K562 (cell line): Measurements from ENCODE around the gene CDH5. TPM values are rescaled to one million over a fixed set of nuclear protein-coding genes. Genes with fewer than 3 reads are reported as not detected.

Source experiments
- ATAC-seq: fragments of 200-7000 bp; cut with Tn5 transposase; 3 replicates; pipeline ENCODE4 v1.9.1; 2020; ENCODE audit warnings: moderate library complexity
- BruUV-seq: library from RNA; stranded (reverse); fragments of 400-500 nt; replicated peaks from 2 replicates; lab custom pipeline; 2021; lab: Mats Ljungman, UMichigan
- CTCF ChIA-PET: fragments of 300-600 bp; formaldehyde crosslinking; extraction: SDS; loops from one replicate; lab custom pipeline; 2021; ENCODE audit warnings: low intra/inter-chr PET ratio; lab: Yijun Ruan, JAX
- POLR2A ChIA-PET: fragments of 300-600, 350-650 bp; sonication (Branson Sonifier 250); formaldehyde crosslinking; extraction: SDS; loops from one replicate; lab custom pipeline; 2021; ENCODE audit warnings: antibody characterized with exemption, inconsistent platforms; lab: Yijun Ruan, JAX
- DNase-seq, 4 experiments: peaks; one replicate each; pipeline versions ENCODE4 v3.0.0 to v3.0.0-alpha.2; 2011 to 2018; ENCODE audit warnings: low spot score in 3 of 4, mixed read lengths in 3 of 4; ENCODE audit errors: extremely low read depth in 1 of 4
- FAIRE-seq: peaks from 2 replicates; lab custom pipeline; 2011; peaks lifted over from hg19 to GRCh38; lab: Jason Lieb, UNC
- H2AFZ ChIP-seq: 2 replicates; pipeline ENCODE4 v1.6.0; 2011; ENCODE audit warnings: low read depth, low read length, control low read depth, inconsistent platforms
- H3K27ac ChIP-seq: fragments of 200-600 bp; 3 replicates; pipeline ENCODE4 v1.8.0; 2011; ENCODE audit warnings: low read depth, mild to moderate bottlenecking, control low read depth, inconsistent platforms, low read length, moderate library complexity, mixed read lengths; ENCODE audit errors: extremely low read depth
- H3K27me3 ChIP-seq, 2 experiments: fragments of 300-600 bp in 1 of 2; 2 replicates in 1 of 2; 3 replicates in 1 of 2; pipeline versions ENCODE4 v1.6.0 to v1.8.0; 2011; ENCODE audit warnings: inconsistent platforms in 2 of 2, low read length in 2 of 2, mild to moderate bottlenecking in 1 of 2, mixed read lengths in 1 of 2, moderate library complexity in 1 of 2; ENCODE audit not compliant: control insufficient read depth in 2 of 2, insufficient read depth in 2 of 2
- H3K36me3 ChIP-seq: fragments of 300-600 bp; 3 replicates; pipeline ENCODE4 v1.8.0; 2011; ENCODE audit warnings: mild to moderate bottlenecking, low read length, inconsistent platforms; ENCODE audit not compliant: control insufficient read depth, insufficient read depth
- H3K4me1 ChIP-seq, 2 experiments: fragments of 200-600 bp in 1 of 2; replicated peaks in 1 of 2; 2 replicates in 1 of 2; 3 replicates in 1 of 2; pipeline versions ENCODE4 v1.5.1 to v1.8.0; 2011; ENCODE audit warnings: inconsistent platforms in 2 of 2, low read length in 2 of 2, mild to moderate bottlenecking in 1 of 2, mixed read lengths in 1 of 2, moderate library complexity in 1 of 2; ENCODE audit not compliant: control insufficient read depth in 2 of 2, insufficient read depth in 2 of 2
- H3K4me2 ChIP-seq: 2 replicates; pipeline ENCODE4 v1.6.1; 2011; ENCODE audit warnings: low read length, control low read depth, inconsistent platforms, mixed read lengths; ENCODE audit not compliant: insufficient read depth
- H3K4me3 ChIP-seq: fragments of 200-600 bp; sonication (generic), shearing (Covaris generic); 2 replicates; pipeline ENCODE4 v1.5.1; 2016; ENCODE audit warnings: control low read depth, inconsistent platforms
- H3K79me2 ChIP-seq: fragments of 200-600 bp; 3 replicates; pipeline ENCODE4 v1.8.0; 2011; ENCODE audit warnings: low read length, inconsistent platforms; ENCODE audit not compliant: control insufficient read depth, insufficient read depth
- H3K9ac ChIP-seq, 2 experiments: 2 replicates each; pipeline versions ENCODE4 v1.6.0 to v1.6.1; 2011; ENCODE audit warnings: low read depth in 2 of 2, low read length in 2 of 2, control low read depth in 1 of 2, inconsistent platforms in 1 of 2, mild to moderate bottlenecking in 1 of 2, mixed read lengths in 1 of 2; ENCODE audit not compliant: insufficient read depth in 1 of 2
- H3K9me1 ChIP-seq: one replicate; pipeline ENCODE4 v1.6.0; 2011; ENCODE audit warnings: inconsistent platforms, mild to moderate bottlenecking, low read length, moderate library complexity; ENCODE audit not compliant: control insufficient read depth, insufficient read depth
- H3K9me3 ChIP-seq: replicated peaks from 2 replicates; pipeline ENCODE4 v1.5.1; 2011; ENCODE audit warnings: low read depth, low read length, inconsistent platforms; ENCODE audit not compliant: control insufficient read depth, insufficient read depth
- H4K20me1 ChIP-seq: replicated peaks from 2 replicates; pipeline ENCODE4 v1.6.1; 2011; ENCODE audit warnings: low read length, inconsistent platforms, mixed read lengths; ENCODE audit not compliant: control insufficient read depth, insufficient read depth
- GTF2B ChIP-seq: IDR thresholded peaks from 2 replicates; pipeline ENCODE4 v1.6.1; 2011; ENCODE audit not compliant: insufficient read length; ENCODE audit errors: extremely low read depth
- HBP1 ChIP-seq: fragments of 450-650 bp; formaldehyde crosslinking; IDR thresholded peaks from 2 replicates; pipeline ENCODE4 v1.4.0; 2022; ENCODE audit warnings: missing genetic modification characterization
- KLF10 ChIP-seq: fragments of 250-450 bp; sonication (Bioruptor Pico); IDR thresholded peaks from 2 replicates; pipeline ENCODE4 v1.6.1; 2021; ENCODE audit warnings: matching md5 sums
- MYBL2 ChIP-seq, 2 experiments: fragments of 450-650 bp in 1 of 2; sonication (generic) in 1 of 2; formaldehyde crosslinking in 1 of 2; IDR thresholded peaks; 2 replicates each; pipeline versions ENCODE4 v1.6.1 to v1.8.1; 2017 to 2022; ENCODE audit warnings: borderline replicate concordance in 1 of 2, inconsistent platforms in 1 of 2, low read depth in 1 of 2, mild to moderate bottlenecking in 1 of 2, missing genetic modification reagents in 1 of 2, moderate library complexity in 1 of 2
- PHF8 ChIP-seq: fragments of 200-600 bp; sonication (generic); IDR thresholded peaks from 2 replicates; pipeline ENCODE4 v1.6.1; 2012; ENCODE audit warnings: mixed run types, mild to moderate bottlenecking, inconsistent platforms, low read length, moderate library complexity, borderline replicate concordance
- POLR2G ChIP-seq: fragments of 200-400 bp; formaldehyde crosslinking; IDR thresholded peaks from 2 replicates; pipeline ENCODE4 v1.6.1; 2017; ENCODE audit warnings: low read depth, mild to moderate bottlenecking, antibody characterized with exemption, low read length, moderate library complexity
- TCF3 ChIP-seq: sonication (generic); formaldehyde crosslinking; IDR thresholded peaks from 2 replicates; pipeline ENCODE4 v1.4.0; 2020; ENCODE audit warnings: mild to moderate bottlenecking, missing genetic modification reagents
- TCF7 ChIP-seq: sonication (generic); IDR thresholded peaks from 2 replicates; pipeline ENCODE4 v1.6.1; 2016; ENCODE audit warnings: antibody characterized with exemption, borderline replicate concordance
- WGBS: fragments of 100-300 bp; shearing (Covaris generic); methylation state at CpG from one replicate; pipeline ENCODE4 v1.1.6; 2016; ENCODE audit warnings: low coverage, mixed read lengths; ENCODE audit not compliant: insufficient coverage; ENCODE audit errors: missing lambda C conversion rate; 5-methylcytosine and 5-hydroxymethylcytosine counted together
- in situ Hi-C: fragments of 300-500 bp; cut with MboI; formaldehyde crosslinking; loops from 4 replicates; pipeline ENCODE4 v1.15.0; 2018; ENCODE audit warnings: inconsistent platforms, mixed read lengths
- intact Hi-C: fragments of 100-400 bp; cut with micrococcal nuclease; formaldehyde crosslinking; loops from 2 replicates; pipeline ENCODE4 v1.14.2; 2022
- polyA plus RNA-seq, 8 experiments: library from polyadenylated mRNA; depleted of rRNA in 4 of 8; stranded (reverse) in 5 of 8; unstranded in 3 of 8; fragments of >200 nt; fragmentation: Nextera tagmentation in 2 of 8; fragmentation: Illumina TruSeq in 1 of 8; extraction: Ambion mirVana in 2 of 8; extraction: Trizol in 1 of 8; gene quantifications; 2 replicates each; pipeline versions ENCODE4 v1.2.1 to v1.2.3, GENCODE V29; 2011 to 2014; ENCODE audit warnings: inconsistent platforms in 1 of 8, missing spikeins in 1 of 8
- total RNA-seq, 7 experiments: library from RNA; depleted of rRNA in 6 of 7; stranded (reverse); fragments of >200 nt in 6 of 7; fragmentation: Illumina TruSeq in 2 of 7; extraction: Trizol in 2 of 7; gene quantifications; 2 replicates each; pipeline versions ENCODE4 v1.2.1 to v1.2.3, GENCODE V29; 2011 to 2021; ENCODE audit warnings: low replicate concordance in 1 of 7
- TF ChIP-seq, protein P1 (sequence below), 2 experiments: fragments of 450-650 bp; IDR thresholded peaks; 2 replicates each; pipeline ENCODE4 v1.6.1; 2016; ENCODE audit warnings: mild to moderate bottlenecking in 2 of 2, borderline replicate concordance in 1 of 2, low read depth in 1 of 2, moderate library complexity in 1 of 2
- TF ChIP-seq, protein P2 (sequence below): fragments of 250-450 bp; sonication (Bioruptor Pico); IDR thresholded peaks from 2 replicates; pipeline ENCODE4 v1.4.0; 2020

Gene CDH5
- total and polyA plus RNA-seq, 9 of the 15 experiments (the other 6 are each of a cell fraction or from before 2014, with no cell fraction given), result not detected

GRCh38 chr16:66385415-66385814 is 18.9 kb downstream of the CDH5 start:
- intact Hi-C loops (no loop called here), in situ Hi-C loops (no loop called here)
- H3K27ac ChIP-seq, result no peak overlapping the region
- H3K9ac ChIP-seq, result no peak overlapping the region
- H3K9me1 ChIP-seq, result no peaks in the 10 kb centered on the region
- H3K79me2 ChIP-seq, result no peaks in the 10 kb centered on the region
- no peak overlapping the region for H3K4me3 ChIP-seq
- no peak for FAIRE-seq
- ChIA-PET POLR2A (no interaction called here), CTCF (no interaction called here)
- DNase-seq, result no peak
- no TSS peak for BruUV-seq
- H3K4me2 ChIP-seq, result no peak overlapping the region
- 0% methylated on average over 4 of the region's 4 CpGs for WGBS
- no peak overlapping the region for H2AFZ ChIP-seq
- peaks cover 3 to 29% of the 10 kb centered on the region in 2 experiments; a peak in 3 of 5 replicates for H3K27me3 ChIP-seq
- H3K4me1 ChIP-seq, result no peaks in the 10 kb centered on the region; a peak in 1 of 5 replicates
- H3K9me3 ChIP-seq, result no peaks in the 10 kb centered on the region
- ATAC-seq, result no peak
- no peaks in the 10 kb centered on the region for H3K36me3 ChIP-seq
- H4K20me1 ChIP-seq, result no peaks in the 10 kb centered on the region
- TF ChIP-seq MYBL2 (IDR thresholded peaks at IDR 0.05; ENCODE audit: low read depth) (no peak), MYBL2 (CRISPR knock-in tag; IDR thresholded peaks at IDR 0.05; ENCODE audit: borderline replicate concordance) (no peak), GTF2B (no peak), KLF10 (CRISPR knock-in tag) (no peak), HBP1 (no peak), TCF7 (no peak), POLR2G (no peak), TCF3 (CRISPR knock-in tag) (no peak), PHF8 (no peak)
- TF ChIP-seq, protein P1, sequence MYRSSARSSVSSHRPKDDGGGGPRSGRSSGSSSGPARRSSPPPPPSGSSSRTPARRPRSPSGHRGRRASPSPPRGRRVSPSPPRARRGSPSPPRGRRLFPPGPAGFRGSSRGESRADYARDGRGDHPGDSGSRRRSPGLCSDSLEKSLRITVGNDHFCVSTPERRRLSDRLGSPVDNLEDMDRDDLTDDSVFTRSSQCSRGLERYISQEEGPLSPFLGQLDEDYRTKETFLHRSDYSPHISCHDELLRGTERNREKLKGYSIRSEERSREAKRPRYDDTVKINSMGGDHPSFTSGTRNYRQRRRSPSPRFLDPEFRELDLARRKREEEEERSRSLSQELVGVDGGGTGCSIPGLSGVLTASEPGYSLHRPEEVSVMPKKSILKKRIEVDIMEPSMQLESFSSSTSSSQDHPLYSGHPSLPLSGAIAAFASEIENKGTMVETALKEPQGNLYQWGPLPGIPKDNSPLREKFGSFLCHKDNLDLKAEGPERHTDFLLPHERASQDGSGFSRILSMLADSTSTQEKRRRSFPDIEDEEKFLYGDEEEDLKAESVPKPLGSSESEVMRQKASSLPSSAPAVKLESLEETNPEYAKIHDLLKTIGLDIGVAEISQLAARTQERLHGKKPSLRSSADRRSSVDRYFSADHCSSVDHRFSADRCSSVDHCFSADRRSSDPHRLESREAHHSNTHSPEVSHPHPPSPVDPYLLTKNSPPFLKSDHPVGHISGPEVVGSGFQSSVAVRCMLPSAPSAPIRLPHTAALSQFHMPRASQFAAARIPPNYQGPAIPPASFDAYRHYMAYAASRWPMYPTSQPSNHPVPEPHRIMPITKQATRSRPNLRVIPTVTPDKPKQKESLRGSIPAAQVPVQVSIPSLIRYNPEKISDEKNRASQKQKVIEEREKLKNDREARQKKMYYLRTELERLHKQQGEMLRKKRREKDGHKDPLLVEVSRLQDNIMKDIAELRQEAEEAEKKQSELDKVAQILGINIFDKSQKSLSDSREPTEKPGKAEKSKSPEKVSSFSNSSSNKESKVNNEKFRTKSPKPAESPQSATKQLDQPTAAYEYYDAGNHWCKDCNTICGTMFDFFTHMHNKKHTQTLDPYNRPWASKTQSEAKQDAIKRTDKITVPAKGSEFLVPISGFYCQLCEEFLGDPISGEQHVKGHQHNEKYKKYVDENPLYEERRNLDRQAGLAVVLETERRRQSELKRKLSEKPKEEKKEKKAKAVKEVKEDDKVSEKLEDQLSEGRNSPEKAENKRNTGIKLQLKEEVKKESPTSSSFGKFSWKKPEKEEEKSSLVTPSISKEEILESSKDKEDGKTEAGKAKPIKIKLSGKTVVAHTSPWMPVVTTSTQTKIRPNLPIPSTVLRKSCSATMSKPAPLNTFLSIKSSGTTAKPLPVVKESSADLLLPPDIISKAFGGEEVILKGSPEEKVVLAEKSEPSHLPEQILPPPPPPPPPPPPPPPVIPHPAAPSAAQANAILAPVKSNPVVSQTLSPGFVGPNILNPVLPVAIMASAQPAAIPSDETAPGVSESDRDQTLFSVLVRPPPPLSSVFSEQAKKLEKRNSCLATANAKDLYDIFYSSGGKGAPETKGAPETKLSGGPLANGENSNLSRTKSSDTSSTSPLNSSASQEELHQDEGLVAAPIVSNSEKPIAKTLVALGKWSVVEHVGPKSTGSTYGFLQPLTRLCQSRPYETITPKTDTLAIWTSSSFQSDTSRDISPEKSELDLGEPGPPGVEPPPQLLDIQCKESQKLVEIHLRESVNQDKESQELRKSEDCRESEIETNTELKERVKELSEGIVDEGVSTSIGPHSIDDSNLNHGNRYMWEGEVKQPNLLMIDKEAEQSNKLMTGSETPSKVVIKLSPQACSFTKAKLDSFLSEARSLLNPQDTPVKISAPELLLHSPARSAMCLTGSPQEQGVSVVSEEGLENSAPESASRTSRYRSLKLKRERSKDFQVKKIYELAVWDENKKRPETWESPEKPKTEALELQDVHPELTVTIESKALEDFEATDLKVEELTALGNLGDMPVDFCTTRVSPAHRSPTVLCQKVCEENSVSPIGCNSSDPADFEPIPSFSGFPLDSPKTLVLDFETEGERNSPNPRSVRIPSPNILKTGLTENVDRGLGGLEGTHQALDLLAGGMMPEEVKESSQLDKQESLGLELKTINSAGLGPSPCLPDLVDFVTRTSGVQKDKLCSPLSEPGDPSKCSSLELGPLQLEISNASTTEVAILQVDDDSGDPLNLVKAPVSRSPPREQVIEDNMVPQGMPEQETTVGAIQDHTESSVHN (IDR thresholded peaks at IDR 0.05; ENCODE audit: borderline replicate concordance in 1 of 2, low read depth in 1 of 2), result no peak
- TF ChIP-seq, protein P2, sequence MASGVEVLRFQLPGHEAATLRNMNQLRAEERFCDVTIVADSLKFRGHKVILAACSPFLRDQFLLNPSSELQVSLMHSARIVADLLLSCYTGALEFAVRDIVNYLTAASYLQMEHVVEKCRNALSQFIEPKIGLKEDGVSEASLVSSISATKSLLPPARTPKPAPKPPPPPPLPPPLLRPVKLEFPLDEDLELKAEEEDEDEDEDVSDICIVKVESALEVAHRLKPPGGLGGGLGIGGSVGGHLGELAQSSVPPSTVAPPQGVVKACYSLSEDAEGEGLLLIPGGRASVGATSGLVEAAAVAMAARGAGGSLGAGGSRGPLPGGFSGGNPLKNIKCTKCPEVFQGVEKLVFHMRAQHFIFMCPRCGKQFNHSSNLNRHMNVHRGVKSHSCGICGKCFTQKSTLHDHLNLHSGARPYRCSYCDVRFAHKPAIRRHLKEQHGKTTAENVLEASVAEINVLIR (CRISPR knock-in tag), result no peak
